Epithelial cell of esophagus (primary cell): ENCODE measurements around the gene WDR27.

Source experiments
- DNase-seq: peaks from one replicate; pipeline ENCODE4 v3.0.0; 2010; ENCODE audit warnings: low read depth
- H3K4me3 ChIP-seq: 2 replicates; pipeline ENCODE4 v1.5.1; 2011; ENCODE audit warnings: mild to moderate bottlenecking, low read length, control low read depth
- CTCF ChIP-seq: IDR thresholded peaks from 2 replicates; pipeline ENCODE4 v1.5.1; 2011; ENCODE audit warnings: low read depth, mild to moderate bottlenecking, low read length, control low read depth, inconsistent platforms; ENCODE audit not compliant: insufficient read depth; ENCODE audit errors: missing control alignments

Gene WDR27

GRCh38 chr6:169657284-169657610, 44.6 kb downstream of the WDR27 start:
- H3K4me3 ChIP-seq: no peak overlapping the region
- DNase-seq: no peak
- no peak for TF ChIP-seq CTCF

GRCh38 chr6:169656546-169657283, 45.1 kb downstream of the WDR27 start:
- TF ChIP-seq CTCF: no peak
- H3K4me3 ChIP-seq: no peak overlapping the region
- DNase-seq: no peak

- peak; percentile 80 for DNase-seq
Measured at GRCh38 chr6:169654598-169655391, 47.0 kb downstream of the WDR27 start.

GRCh38 chr6:169653691-169654090, 48.1 kb downstream of the WDR27 start:
- DNase-seq: no peak
- no peak for TF ChIP-seq CTCF
- no peak overlapping the region for H3K4me3 ChIP-seq

More at GRCh38 chr6:169654598-169655391, 47.0 kb downstream of the WDR27 start:
- peak overlapping the region; percentile 62 for H3K4me3 ChIP-seq
- TF ChIP-seq CTCF: peak; percentile 33

- no peak for DNase-seq
- no peak overlapping the region for H3K4me3 ChIP-seq
- no peak for TF ChIP-seq CTCF
Measured at GRCh38 chr6:169652896-169653295, 48.9 kb downstream of the WDR27 start.

- no peak for DNase-seq
- H3K4me3 ChIP-seq: no peak overlapping the region
- no peak for TF ChIP-seq CTCF
Measured at GRCh38 chr6:169651498-169651897, 50.3 kb downstream of the WDR27 start.
